ENCODE results near the gene NTSR1. TPM values are rescaled to one million over a fixed set of nuclear protein-coding genes. Genes with fewer than 3 reads are reported as not detected.

NTSR1 gene
- polyA plus RNA-seq, 1 experiment: 0.09 TPM

GRCh38 chr20:62723768-62724450 is 15.3 kb downstream of the NTSR1 start:
- no peak overlapping the region for H3K27ac ChIP-seq (ENCODE audit: low read depth, low read length)
- TF ChIP-seq CTCF (IDR thresholded peaks at IDR 0.05; ENCODE audit: low read depth, low read length): no peak
- H3K4me3 ChIP-seq (ENCODE audit: low read depth, low read length): no peak overlapping the region
- no peak for DNase-seq (ENCODE audit: low read depth, low spot score)
- peaks cover 12% of the 10 kb centered on the region for H3K9me3 ChIP-seq (ENCODE audit: control insufficient read depth, insufficient read depth, low read length)
- ChIA-PET POLR2A (interaction anchor here (0.7 kb wide), 1 partner anchor 18 kb away, joined by 3 read pairs; no protein-coding TSS in a partner anchor), CTCF (no interaction called here)
- H3K27me3 ChIP-seq (ENCODE audit: control insufficient read depth, insufficient read depth, low read length): peaks cover 52% of the 10 kb centered on the region

- Histone ChIP-seq H3K4me3 (ENCODE audit: low read depth, low read length) (no peak overlapping the region), H3K27ac (ENCODE audit: low read depth, low read length) (no peak overlapping the region), H3K27me3 (ENCODE audit: control insufficient read depth, insufficient read depth, low read length) (peaks cover 52% of the 10 kb centered on the region), H3K9me3 (ENCODE audit: control insufficient read depth, insufficient read depth, low read length) (peaks cover 10% of the 10 kb centered on the region)
- no peak for DNase-seq (ENCODE audit: low read depth, low spot score)
- CTCF ChIA-PET: no interaction called here
- POLR2A ChIA-PET: interaction anchor here (0.7 kb wide), 1 partner anchor 19 kb away, joined by 3 read pairs; no protein-coding TSS in a partner anchor
- no peak for TF ChIP-seq CTCF (IDR thresholded peaks at IDR 0.05; ENCODE audit: low read depth, low read length)
Measured at GRCh38 chr20:62724692-62725595, 16.3 kb downstream of the NTSR1 start.

GRCh38 chr20:62725596-62726268 is 17.1 kb downstream of the NTSR1 start:
- ChIA-PET CTCF (no interaction called here), POLR2A (no interaction called here)
- peaks cover 56% of the 10 kb centered on the region for H3K27me3 ChIP-seq (ENCODE audit: control insufficient read depth, insufficient read depth, low read length)

GRCh38 chr20:62726276-62726675 is 17.6 kb downstream of the NTSR1 start:
- no peak overlapping the region for H3K27ac ChIP-seq (ENCODE audit: low read depth, low read length)
- H3K9me3 ChIP-seq (ENCODE audit: control insufficient read depth, insufficient read depth, low read length): peaks cover 10% of the 10 kb centered on the region
- ChIA-PET CTCF (no interaction called here), POLR2A (no interaction called here)
- no peak for DNase-seq (ENCODE audit: low read depth, low spot score)
- H3K4me3 ChIP-seq (ENCODE audit: low read depth, low read length): no peak overlapping the region
- peaks cover 56% of the 10 kb centered on the region for H3K27me3 ChIP-seq (ENCODE audit: control insufficient read depth, insufficient read depth, low read length)
- no peak for TF ChIP-seq CTCF (IDR thresholded peaks at IDR 0.05; ENCODE audit: low read depth, low read length)

More at GRCh38 chr20:62725596-62726268, 17.1 kb downstream of the NTSR1 start:
- no peak overlapping the region for H3K4me3 ChIP-seq (ENCODE audit: low read depth, low read length)
- H3K27ac ChIP-seq (ENCODE audit: low read depth, low read length): no peak overlapping the region
- no peak for DNase-seq (ENCODE audit: low read depth, low spot score)
- H3K9me3 ChIP-seq (ENCODE audit: control insufficient read depth, insufficient read depth, low read length): peaks cover 11% of the 10 kb centered on the region
- TF ChIP-seq CTCF (IDR thresholded peaks at IDR 0.05; ENCODE audit: low read depth, low read length): no peak

Measured in AG04450 (cell line).